Epithelial cell of proximal tubule (primary cell): Measurements from ENCODE around the gene CMBL. TPM values are rescaled to one million over a fixed set of nuclear protein-coding genes. Genes with fewer than 3 reads are reported as not detected.

Source experiments
- total RNA-seq: library from RNA; depleted of rRNA; stranded (reverse); fragments of >200 nt; gene quantifications from 2 replicates; pipeline ENCODE4 v1.2.3, GENCODE V29; 2015

Gene CMBL
- total RNA-seq, 1 donor from 2014 or later = 2.2 TPM

Other genes with a start within 250 kb of the CMBL start
- 20.9 and 22.9 TPM in 2 replicates for gene ATPSCKMT, start 58.0 kb downstream of the CMBL start, total RNA-seq
- gene CCT5, start 57.6 kb downstream of the CMBL start, total RNA-seq = 610 and 905 TPM in 2 replicates
- gene MARCHF6, start 45.8 kb upstream of the CMBL start, total RNA-seq = 13.7 and 27.0 TPM in 2 replicates
- 1.1 TPM in 1 of 2 replicates, not detected in the other for gene ROPN1L, start 134.0 kb upstream of the CMBL start, total RNA-seq